ENCODE measurements around the gene CELF2. TPM values are rescaled to one million over a fixed set of nuclear protein-coding genes. Genes with fewer than 3 reads are reported as not detected.

The CELF2 gene
- total RNA-seq, 2 donors from 2014 or later, result 30.2 to 34.4 TPM

DNA sequence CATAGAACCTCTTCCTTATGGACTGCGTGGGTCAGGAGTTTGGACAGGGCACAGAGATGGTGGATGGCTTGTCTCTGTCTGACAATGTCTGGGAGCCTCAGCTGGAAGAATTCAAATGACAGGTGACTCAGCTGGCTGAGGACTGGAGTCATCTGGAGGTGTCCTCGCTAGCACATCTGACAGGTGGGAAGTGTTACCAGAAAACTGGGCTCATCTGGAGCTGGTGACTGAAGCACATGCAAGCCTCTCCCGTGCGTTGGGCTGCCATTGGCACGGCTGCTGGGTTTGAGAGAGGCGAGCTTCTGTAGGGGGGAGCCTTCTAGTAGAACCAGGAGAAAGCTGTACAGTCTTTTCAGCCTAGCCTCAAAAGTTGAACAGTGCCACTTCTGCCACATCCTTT lies 71.0 kb downstream of the CELF2 start:
- no peaks in the 10 kb centered on the region for H3K4me1 ChIP-seq
- H3K4me3 ChIP-seq, result no peak overlapping the region
- no peak overlapping the region for H3K9ac ChIP-seq (ENCODE audit: low read depth in 2 of 2, low read length in 2 of 2)
- TF ChIP-seq, protein P1, sequence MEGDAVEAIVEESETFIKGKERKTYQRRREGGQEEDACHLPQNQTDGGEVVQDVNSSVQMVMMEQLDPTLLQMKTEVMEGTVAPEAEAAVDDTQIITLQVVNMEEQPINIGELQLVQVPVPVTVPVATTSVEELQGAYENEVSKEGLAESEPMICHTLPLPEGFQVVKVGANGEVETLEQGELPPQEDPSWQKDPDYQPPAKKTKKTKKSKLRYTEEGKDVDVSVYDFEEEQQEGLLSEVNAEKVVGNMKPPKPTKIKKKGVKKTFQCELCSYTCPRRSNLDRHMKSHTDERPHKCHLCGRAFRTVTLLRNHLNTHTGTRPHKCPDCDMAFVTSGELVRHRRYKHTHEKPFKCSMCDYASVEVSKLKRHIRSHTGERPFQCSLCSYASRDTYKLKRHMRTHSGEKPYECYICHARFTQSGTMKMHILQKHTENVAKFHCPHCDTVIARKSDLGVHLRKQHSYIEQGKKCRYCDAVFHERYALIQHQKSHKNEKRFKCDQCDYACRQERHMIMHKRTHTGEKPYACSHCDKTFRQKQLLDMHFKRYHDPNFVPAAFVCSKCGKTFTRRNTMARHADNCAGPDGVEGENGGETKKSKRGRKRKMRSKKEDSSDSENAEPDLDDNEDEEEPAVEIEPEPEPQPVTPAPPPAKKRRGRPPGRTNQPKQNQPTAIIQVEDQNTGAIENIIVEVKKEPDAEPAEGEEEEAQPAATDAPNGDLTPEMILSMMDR (IDR thresholded peaks at IDR 0.05), result no peak
- DNase-seq, result no peak
- no peaks in the 10 kb centered on the region for H3K27me3 ChIP-seq
- intact Hi-C loops (cut with DNase I), result no loop called here
- H3K9me3 ChIP-seq, result no peaks in the 10 kb centered on the region
- H3K36me3 ChIP-seq, result no peaks in the 10 kb centered on the region
- H3K27ac ChIP-seq, result no peak overlapping the region

- Histone ChIP-seq H3K4me1 (no peaks in the 10 kb centered on the region), H3K36me3 (no peaks in the 10 kb centered on the region), H3K27ac (no peak overlapping the region), H3K9me3 (no peaks in the 10 kb centered on the region), H3K9ac (ENCODE audit: low read depth in 2 of 2, low read length in 2 of 2) (no peak overlapping the region), H3K27me3 (no peaks in the 10 kb centered on the region), H3K4me3 (no peak overlapping the region)
- TF ChIP-seq, protein P1 (IDR thresholded peaks at IDR 0.05), result no peak
- intact Hi-C loops (cut with DNase I), result no loop called here
- DNase-seq, result no peak
These were observed 71.6 kb downstream of the CELF2 start for GRCh38 chr10:11089272-11089671.

DNA sequence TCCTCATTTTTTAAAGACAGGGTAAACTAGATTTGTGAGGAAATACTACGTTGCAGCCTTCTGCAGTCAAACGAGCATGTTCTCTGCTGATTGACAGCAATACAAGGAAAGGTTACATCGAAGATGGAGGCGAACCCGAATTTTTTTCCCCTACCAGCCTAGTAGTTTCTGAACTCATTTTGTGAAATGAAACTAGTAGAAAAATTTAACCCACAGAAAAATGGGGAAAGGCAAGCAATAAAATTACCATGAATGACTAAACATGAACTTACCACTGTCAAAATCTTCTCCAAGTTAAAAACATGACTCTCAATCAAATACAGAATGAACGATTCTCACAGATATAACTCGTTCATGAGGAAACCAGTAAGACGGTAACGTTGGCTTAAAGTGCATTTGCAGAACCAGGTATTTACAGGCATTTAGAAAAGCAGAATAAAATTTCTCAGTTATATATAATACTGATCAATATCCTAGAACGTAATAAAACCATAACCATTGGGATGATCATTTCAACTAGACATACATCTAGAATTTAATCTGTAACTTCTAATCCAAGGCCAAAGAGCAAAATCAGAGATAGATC lies 73.9 kb downstream of the CELF2 start:
- no peak overlapping the region for H3K4me3 ChIP-seq
- no peak for DNase-seq
- no peaks in the 10 kb centered on the region for H3K36me3 ChIP-seq
- intact Hi-C loops (cut with DNase I), result no loop called here
- TF ChIP-seq, protein P1 (IDR thresholded peaks at IDR 0.05), result no peak
- H3K9ac ChIP-seq (ENCODE audit: low read depth in 2 of 2, low read length in 2 of 2), result no peak overlapping the region
- H3K27me3 ChIP-seq, result no peaks in the 10 kb centered on the region
- H3K4me1 ChIP-seq, result no peaks in the 10 kb centered on the region
- no peaks in the 10 kb centered on the region for H3K9me3 ChIP-seq
- no peak overlapping the region for H3K27ac ChIP-seq

DNA sequence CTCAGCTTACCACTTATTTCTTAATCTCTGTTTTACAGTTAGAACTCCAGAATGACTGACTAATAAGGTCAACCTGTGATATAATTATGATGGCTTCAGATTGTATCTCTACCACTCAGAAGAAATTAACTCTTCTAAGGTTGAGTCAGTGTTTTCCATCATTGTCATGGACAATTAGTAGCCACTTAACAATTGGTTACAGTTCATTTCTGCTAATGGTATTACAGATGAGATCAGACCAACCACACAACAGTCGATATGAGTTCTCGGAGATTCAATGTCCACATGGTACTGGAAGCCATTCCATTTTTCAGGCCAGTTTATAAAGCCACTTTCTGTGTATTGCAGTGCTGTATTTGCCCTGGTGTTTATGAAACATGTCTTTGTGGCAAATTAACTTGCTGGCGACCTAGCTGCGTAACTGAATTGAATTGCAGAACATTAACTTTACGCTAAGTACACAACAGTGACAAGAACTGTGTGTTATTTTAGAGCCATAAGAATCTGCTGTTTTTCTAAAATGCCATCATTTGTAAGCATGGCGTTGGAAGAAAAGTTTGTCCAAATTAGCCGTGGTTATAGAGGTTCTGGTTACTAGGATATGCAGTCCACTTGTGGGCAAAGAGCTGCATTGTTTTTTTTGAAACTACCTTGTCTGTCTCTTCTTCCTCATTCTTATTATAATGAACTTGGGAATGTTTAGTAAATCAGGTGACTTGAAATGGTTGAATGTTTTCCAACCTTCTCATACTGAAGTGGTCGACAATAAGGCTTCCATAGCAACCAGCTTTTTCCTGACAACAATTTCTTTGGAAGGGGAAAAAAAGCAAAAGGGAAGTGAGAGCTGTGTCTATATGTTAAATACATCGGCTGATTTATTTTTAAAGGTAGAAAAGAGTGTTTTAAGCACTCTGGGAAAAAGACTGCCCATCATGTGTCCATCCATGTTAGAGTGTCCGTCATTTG lies 76.4 kb downstream of the CELF2 start:
- TF ChIP-seq, protein P1 (IDR thresholded peaks at IDR 0.05), result no peak
- no peak overlapping the region for H3K4me3 ChIP-seq
- H3K9ac ChIP-seq (ENCODE audit: low read depth in 2 of 2, low read length in 2 of 2), result no peak overlapping the region
- no peak for DNase-seq
- no peak overlapping the region for H3K27ac ChIP-seq
- no peaks in the 10 kb centered on the region for H3K36me3 ChIP-seq
- H3K9me3 ChIP-seq, result no peaks in the 10 kb centered on the region
- intact Hi-C loops (cut with DNase I), result no loop called here
- no peaks in the 10 kb centered on the region for H3K4me1 ChIP-seq
- H3K27me3 ChIP-seq, result no peaks in the 10 kb centered on the region

DNA sequence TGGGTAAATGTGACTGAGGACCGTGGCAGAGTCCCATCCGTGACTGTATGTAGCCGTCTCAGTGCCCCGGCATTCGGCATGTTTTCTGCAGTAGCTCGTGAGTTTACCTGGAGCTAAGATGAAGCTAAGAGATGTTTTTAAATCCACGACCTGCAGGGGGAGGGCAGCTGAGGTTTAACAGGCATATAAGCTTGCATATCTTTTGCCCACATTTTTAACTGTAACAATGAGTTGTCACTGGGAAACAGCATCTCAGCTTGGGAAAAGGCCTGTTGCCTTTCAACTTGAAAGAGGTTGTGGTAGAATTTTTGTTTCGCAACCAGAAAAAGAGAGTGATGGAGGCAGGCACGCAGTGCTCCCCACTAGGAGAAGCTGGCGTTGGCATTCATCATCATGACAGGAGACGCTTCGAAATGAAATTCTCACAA lies 77.7 kb downstream of the CELF2 start:
- TF ChIP-seq, protein P1 (IDR thresholded peaks at IDR 0.05), result no peak
- no peak for DNase-seq
- intact Hi-C loops (cut with DNase I), result no loop called here
- H3K4me3 ChIP-seq, result no peak overlapping the region
- H3K27me3 ChIP-seq, result no peaks in the 10 kb centered on the region
- no peaks in the 10 kb centered on the region for H3K4me1 ChIP-seq
- H3K9me3 ChIP-seq, result no peaks in the 10 kb centered on the region
- H3K36me3 ChIP-seq, result no peaks in the 10 kb centered on the region
- no peak overlapping the region for H3K27ac ChIP-seq
- H3K9ac ChIP-seq (ENCODE audit: low read depth in 2 of 2, low read length in 2 of 2), result no peak overlapping the region

All from colonic mucosa (tissue), 4 donors.